SK-N-SH treated with all-trans-retinoic acid at 6 μM for 48 hours (cell line): ENCODE data around the gene ACER1.
"Not testable (repeated sequence)": the region's sequence is repeated elsewhere in the genome, so short reads cannot be mapped to it uniquely, and the experiment has no call there.

Experiments used
- ATAC-seq: fragments of 200-7000 bp; cut with Tn5 transposase; 3 replicates; pipeline ENCODE4 v1.9.1; 2020; ENCODE audit warnings: mild to moderate bottlenecking, moderate library complexity
- ARNTL ChIP-seq: fragments of 450-650 bp; formaldehyde crosslinking; IDR thresholded peaks from 2 replicates; pipeline ENCODE4 v1.5.0; 2020; ENCODE audit warnings: low read depth, mild to moderate bottlenecking, moderate library complexity, borderline replicate concordance
- ESRRG ChIP-seq: fragments of 250-450 bp; sonication (Bioruptor Pico); IDR thresholded peaks from 2 replicates; pipeline ENCODE4 v1.6.1; 2021; ENCODE audit warnings: mild to moderate bottlenecking
- GLIS3 ChIP-seq: fragments of 250-450 bp; sonication (Bioruptor Pico); IDR thresholded peaks from 2 replicates; pipeline ENCODE4 v1.5.0; 2020; ENCODE audit warnings: mild to moderate bottlenecking, moderate library complexity
- ISL1 ChIP-seq: fragments of 250-450 bp; sonication (Bioruptor Pico); IDR thresholded peaks from 2 replicates; pipeline ENCODE4 v2.1.2; 2022; ENCODE audit warnings: mild to moderate bottlenecking, moderate library complexity
- OSR1 ChIP-seq: fragments of 250-450 bp; sonication (Bioruptor Pico); IDR thresholded peaks from 2 replicates; pipeline ENCODE4 v1.8.0; 2022; ENCODE audit warnings: moderate library complexity, mild to moderate bottlenecking, inconsistent platforms
- RARB ChIP-seq: fragments of 250-450 bp; sonication (Bioruptor Pico); IDR thresholded peaks from 2 replicates; pipeline ENCODE4 v1.8.0; 2021; ENCODE audit warnings: mild to moderate bottlenecking, moderate library complexity
- SNAI2 ChIP-seq: fragments of 250-450 bp; sonication (Bioruptor Pico); IDR thresholded peaks from 2 replicates; pipeline ENCODE4 v1.5.0; 2020; ENCODE audit warnings: mild to moderate bottlenecking, moderate library complexity
- TCF4 ChIP-seq: fragments of 250-450 bp; sonication (Bioruptor Pico); IDR thresholded peaks from 2 replicates; pipeline ENCODE4 v1.8.0; 2021; ENCODE audit warnings: mild to moderate bottlenecking, moderate library complexity, borderline replicate concordance
- TOX ChIP-seq: fragments of 250-450 bp; sonication (Bioruptor Pico); IDR thresholded peaks from 2 replicates; pipeline ENCODE4 v1.8.0; 2021; ENCODE audit warnings: mild to moderate bottlenecking, moderate library complexity, borderline replicate concordance
- ZC3H10 ChIP-seq: fragments of 250-450 bp; sonication (Bioruptor Pico); IDR thresholded peaks from 2 replicates; pipeline ENCODE4 v1.5.1; 2021; ENCODE audit warnings: mild to moderate bottlenecking, moderate library complexity
- ZFP3 ChIP-seq: fragments of 250-450 bp; sonication (Bioruptor Pico); IDR thresholded peaks from 2 replicates; pipeline ENCODE4 v1.5.0; 2020; ENCODE audit warnings: mild to moderate bottlenecking, moderate library complexity
- ZFP30 ChIP-seq: fragments of 450-650 bp; formaldehyde crosslinking; IDR thresholded peaks from 2 replicates; pipeline ENCODE4 v1.5.0; 2022; ENCODE audit warnings: mild to moderate bottlenecking, moderate library complexity
- ZNF565 ChIP-seq: fragments of 450-650 bp; formaldehyde crosslinking; conservative IDR thresholded peaks from 2 replicates; pipeline ENCODE4 v1.5.0; 2020; ENCODE audit warnings: low read depth, mild to moderate bottlenecking, moderate library complexity
- ZNF70 ChIP-seq: fragments of 450-650 bp; formaldehyde crosslinking; IDR thresholded peaks from 2 replicates; pipeline ENCODE4 v1.5.0; 2020; ENCODE audit warnings: mild to moderate bottlenecking, moderate library complexity
- ZNF8 ChIP-seq: fragments of 450-650 bp; formaldehyde crosslinking; IDR thresholded peaks from 2 replicates; pipeline ENCODE4 v1.5.0; 2020; ENCODE audit warnings: mild to moderate bottlenecking, moderate library complexity
- TF ChIP-seq, protein P1 (sequence below): fragments of 250-450 bp; sonication (Bioruptor Pico); IDR thresholded peaks from 2 replicates; pipeline ENCODE4 v1.5.0; 2020; ENCODE audit warnings: mild to moderate bottlenecking, moderate library complexity
- TF ChIP-seq, protein P2 (sequence below): fragments of 250-450 bp; sonication (Bioruptor Pico); IDR thresholded peaks from 2 replicates; pipeline ENCODE4 v1.8.0; 2020; ENCODE audit warnings: mild to moderate bottlenecking, moderate library complexity, borderline replicate concordance
- TF ChIP-seq, protein P3 (sequence below): fragments of 250-450 bp; sonication (Bioruptor Pico); IDR thresholded peaks from 2 replicates; pipeline ENCODE4 v1.5.1; 2021; ENCODE audit warnings: mild to moderate bottlenecking, moderate library complexity
- TF ChIP-seq, protein P4 (sequence below): fragments of 250-450 bp; sonication (Bioruptor Pico); IDR thresholded peaks from 2 replicates; pipeline ENCODE4 v1.5.1; 2020; ENCODE audit warnings: low read depth, mild to moderate bottlenecking, moderate library complexity
- TF ChIP-seq, protein P5 (sequence below): fragments of 250-450 bp; sonication (Bioruptor Pico); IDR thresholded peaks from 2 replicates; pipeline ENCODE4 v1.8.0; 2021; ENCODE audit warnings: low read depth, mild to moderate bottlenecking, moderate library complexity, borderline replicate concordance

Gene ACER1

DNA sequence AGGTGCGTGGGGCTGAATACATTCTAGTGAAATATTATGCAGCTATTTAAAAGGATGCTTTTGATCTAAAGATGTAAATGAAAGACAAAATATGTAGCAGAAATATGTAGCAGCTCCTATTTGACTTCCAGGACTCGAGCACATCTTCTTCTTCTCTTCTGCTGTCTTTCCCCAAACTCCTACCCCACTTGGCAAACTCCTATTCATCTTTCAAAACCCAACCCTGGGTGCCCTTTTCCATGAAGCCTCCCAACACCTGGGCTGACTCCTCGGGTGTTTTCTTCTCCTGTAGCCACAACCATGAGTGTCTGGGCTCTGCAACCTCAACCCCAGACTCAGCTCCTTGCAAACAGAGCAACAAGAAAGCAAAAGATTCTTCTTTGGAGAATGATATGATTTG lies 11.1 kb downstream of the ACER1 start:
- no peak for ATAC-seq

DNA sequence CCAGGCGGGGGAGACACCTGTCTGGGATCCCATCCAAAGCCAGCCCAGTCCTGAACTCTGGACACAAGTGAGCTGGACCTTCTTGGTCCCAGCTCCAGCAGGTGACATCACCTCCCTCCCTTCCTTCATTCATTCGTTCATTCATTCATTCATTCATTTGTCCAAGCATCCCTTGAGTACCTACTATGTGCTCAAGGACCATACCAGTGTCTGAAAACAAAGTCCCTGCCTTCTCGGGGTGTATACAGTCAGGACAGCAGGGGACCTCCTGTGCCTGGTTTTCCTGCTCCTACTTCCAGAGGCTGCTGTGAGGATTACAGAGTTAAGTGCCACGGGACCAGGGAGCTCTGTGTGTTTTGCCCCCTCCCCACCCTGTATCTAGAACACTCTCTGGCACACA lies 14.0 kb downstream of the ACER1 start:
- no peak for ATAC-seq
- TF ChIP-seq, protein P1, sequence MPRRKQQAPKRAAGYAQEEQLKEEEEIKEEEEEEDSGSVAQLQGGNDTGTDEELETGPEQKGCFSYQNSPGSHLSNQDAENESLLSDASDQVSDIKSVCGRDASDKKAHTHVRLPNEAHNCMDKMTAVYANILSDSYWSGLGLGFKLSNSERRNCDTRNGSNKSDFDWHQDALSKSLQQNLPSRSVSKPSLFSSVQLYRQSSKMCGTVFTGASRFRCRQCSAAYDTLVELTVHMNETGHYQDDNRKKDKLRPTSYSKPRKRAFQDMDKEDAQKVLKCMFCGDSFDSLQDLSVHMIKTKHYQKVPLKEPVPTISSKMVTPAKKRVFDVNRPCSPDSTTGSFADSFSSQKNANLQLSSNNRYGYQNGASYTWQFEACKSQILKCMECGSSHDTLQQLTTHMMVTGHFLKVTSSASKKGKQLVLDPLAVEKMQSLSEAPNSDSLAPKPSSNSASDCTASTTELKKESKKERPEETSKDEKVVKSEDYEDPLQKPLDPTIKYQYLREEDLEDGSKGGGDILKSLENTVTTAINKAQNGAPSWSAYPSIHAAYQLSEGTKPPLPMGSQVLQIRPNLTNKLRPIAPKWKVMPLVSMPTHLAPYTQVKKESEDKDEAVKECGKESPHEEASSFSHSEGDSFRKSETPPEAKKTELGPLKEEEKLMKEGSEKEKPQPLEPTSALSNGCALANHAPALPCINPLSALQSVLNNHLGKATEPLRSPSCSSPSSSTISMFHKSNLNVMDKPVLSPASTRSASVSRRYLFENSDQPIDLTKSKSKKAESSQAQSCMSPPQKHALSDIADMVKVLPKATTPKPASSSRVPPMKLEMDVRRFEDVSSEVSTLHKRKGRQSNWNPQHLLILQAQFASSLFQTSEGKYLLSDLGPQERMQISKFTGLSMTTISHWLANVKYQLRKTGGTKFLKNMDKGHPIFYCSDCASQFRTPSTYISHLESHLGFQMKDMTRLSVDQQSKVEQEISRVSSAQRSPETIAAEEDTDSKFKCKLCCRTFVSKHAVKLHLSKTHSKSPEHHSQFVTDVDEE (CRISPR knock-in tag) = no peak
- TF ChIP-seq GLIS3 (CRISPR knock-in tag) = no peak
- TF ChIP-seq ZFP3 = no peak
- TF ChIP-seq ZNF8 (CRISPR knock-in tag) = no peak
- no peak for TF ChIP-seq SNAI2 (CRISPR knock-in tag)
- no peak for TF ChIP-seq ARNTL (CRISPR knock-in tag)
- TF ChIP-seq ZNF565 (CRISPR knock-in tag) = no peak
- TF ChIP-seq ISL1 (CRISPR knock-in tag) = no peak
- no peak for TF ChIP-seq TCF4 (CRISPR knock-in tag)
- TF ChIP-seq, protein P2, sequence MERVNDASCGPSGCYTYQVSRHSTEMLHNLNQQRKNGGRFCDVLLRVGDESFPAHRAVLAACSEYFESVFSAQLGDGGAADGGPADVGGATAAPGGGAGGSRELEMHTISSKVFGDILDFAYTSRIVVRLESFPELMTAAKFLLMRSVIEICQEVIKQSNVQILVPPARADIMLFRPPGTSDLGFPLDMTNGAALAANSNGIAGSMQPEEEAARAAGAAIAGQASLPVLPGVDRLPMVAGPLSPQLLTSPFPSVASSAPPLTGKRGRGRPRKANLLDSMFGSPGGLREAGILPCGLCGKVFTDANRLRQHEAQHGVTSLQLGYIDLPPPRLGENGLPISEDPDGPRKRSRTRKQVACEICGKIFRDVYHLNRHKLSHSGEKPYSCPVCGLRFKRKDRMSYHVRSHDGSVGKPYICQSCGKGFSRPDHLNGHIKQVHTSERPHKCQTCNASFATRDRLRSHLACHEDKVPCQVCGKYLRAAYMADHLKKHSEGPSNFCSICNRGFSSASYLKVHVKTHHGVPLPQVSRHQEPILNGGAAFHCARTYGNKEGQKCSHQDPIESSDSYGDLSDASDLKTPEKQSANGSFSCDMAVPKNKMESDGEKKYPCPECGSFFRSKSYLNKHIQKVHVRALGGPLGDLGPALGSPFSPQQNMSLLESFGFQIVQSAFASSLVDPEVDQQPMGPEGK = no peak
- TF ChIP-seq, protein P3, sequence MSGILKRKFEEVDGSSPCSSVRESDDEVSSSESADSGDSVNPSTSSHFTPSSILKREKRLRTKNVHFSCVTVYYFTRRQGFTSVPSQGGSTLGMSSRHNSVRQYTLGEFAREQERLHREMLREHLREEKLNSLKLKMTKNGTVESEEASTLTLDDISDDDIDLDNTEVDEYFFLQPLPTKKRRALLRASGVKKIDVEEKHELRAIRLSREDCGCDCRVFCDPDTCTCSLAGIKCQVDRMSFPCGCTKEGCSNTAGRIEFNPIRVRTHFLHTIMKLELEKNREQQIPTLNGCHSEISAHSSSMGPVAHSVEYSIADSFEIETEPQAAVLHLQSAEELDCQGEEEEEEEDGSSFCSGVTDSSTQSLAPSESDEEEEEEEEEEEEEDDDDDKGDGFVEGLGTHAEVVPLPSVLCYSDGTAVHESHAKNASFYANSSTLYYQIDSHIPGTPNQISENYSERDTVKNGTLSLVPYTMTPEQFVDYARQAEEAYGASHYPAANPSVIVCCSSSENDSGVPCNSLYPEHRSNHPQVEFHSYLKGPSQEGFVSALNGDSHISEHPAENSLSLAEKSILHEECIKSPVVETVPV (CRISPR knock-in tag) = no peak
- TF ChIP-seq OSR1 (CRISPR knock-in tag) = no peak
- TF ChIP-seq, protein P4, sequence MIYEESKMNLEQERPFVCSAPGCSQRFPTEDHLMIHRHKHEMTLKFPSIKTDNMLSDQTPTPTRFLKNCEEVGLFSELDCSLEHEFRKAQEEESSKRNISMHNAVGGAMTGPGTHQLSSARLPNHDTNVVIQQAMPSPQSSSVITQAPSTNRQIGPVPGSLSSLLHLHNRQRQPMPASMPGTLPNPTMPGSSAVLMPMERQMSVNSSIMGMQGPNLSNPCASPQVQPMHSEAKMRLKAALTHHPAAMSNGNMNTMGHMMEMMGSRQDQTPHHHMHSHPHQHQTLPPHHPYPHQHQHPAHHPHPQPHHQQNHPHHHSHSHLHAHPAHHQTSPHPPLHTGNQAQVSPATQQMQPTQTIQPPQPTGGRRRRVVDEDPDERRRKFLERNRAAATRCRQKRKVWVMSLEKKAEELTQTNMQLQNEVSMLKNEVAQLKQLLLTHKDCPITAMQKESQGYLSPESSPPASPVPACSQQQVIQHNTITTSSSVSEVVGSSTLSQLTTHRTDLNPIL = no peak
- TF ChIP-seq TOX (CRISPR knock-in tag) = no peak
- no peak for TF ChIP-seq ESRRG (CRISPR knock-in tag)
- TF ChIP-seq, protein P5, sequence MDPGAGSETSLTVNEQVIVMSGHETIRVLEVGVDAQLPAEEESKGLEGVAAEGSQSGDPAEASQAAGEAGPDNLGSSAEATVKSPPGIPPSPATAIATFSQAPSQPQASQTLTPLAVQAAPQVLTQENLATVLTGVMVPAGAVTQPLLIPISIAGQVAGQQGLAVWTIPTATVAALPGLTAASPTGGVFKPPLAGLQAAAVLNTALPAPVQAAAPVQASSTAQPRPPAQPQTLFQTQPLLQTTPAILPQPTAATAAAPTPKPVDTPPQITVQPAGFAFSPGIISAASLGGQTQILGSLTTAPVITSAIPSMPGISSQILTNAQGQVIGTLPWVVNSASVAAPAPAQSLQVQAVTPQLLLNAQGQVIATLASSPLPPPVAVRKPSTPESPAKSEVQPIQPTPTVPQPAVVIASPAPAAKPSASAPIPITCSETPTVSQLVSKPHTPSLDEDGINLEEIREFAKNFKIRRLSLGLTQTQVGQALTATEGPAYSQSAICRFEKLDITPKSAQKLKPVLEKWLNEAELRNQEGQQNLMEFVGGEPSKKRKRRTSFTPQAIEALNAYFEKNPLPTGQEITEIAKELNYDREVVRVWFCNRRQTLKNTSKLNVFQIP = no peak
- no peak for TF ChIP-seq RARB (CRISPR knock-in tag)
- no peak for TF ChIP-seq ZNF70

More for the DNA sequence above, 11.1 kb downstream of the ACER1 start:
- TF ChIP-seq ARNTL (CRISPR knock-in tag) = no peak
- peak; percentile 95 for TF ChIP-seq ZFP3

DNA sequence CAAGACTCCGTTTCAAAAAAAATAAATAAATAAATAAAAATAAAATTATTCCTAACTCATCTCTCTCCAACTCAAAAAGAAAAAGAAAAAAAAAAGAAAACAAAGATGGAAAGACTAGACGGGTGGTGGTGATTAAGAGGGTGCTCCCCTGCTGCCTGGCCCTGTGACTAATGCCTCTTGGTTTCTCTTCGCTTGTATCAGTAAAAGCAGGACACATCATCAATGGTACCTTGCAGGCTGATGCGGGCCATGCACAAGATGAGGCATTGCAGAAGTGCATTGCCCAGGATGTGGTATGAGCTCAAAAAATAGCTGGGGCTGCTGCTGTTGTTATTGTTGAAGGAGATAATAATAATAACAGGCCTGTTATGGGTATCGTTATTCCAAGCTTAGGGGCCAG lies 14.6 kb downstream of the ACER1 start:
- ATAC-seq = peak; percentile 32; the same call in 2 of the 3 replicates
- no peak for TF ChIP-seq ZFP30
- TF ChIP-seq, protein P3 (CRISPR knock-in tag) = no peak
- TF ChIP-seq, protein P2 = no peak
- TF ChIP-seq ZC3H10 (CRISPR knock-in tag) = no peak
- no peak for TF ChIP-seq ZFP3

DNA sequence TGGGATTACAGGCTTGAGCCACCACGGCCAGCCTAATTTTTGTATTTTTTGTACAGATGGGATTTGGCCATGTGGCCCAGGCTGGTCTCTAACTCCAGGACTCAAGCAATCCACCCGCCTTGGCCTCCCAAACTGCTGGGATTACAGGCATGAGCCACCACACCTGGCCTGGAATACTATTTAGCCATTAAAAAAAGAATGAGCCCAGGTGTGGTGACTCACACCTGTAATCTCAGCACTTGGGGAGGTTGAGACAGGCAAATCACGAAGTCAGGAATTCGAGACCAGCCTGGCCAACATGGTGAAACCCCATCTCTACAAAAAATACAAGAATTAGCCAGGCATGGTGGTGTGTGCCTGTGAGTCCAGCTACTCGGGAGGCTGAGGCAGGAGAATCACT lies 17.8 kb downstream of the ACER1 start:
- ATAC-seq = not testable (repeated sequence)
